HG03135 (cell line): ENCODE data around the gene SHC2.

Source experiments
- ATAC-seq: cut with Tn5 transposase; IDR thresholded peaks from one replicate; pipeline ENCODE4 v1.9.1; 2021; ENCODE audit warnings: mild to moderate bottlenecking, moderate library complexity; ENCODE audit not compliant: unreplicated experiment

Gene SHC2

GRCh38 chr19:377801-378581 lies 82.8 kb downstream of the SHC2 start:
- ATAC-seq, result no peak

- ATAC-seq, result no peak
Measured at GRCh38 chr19:376111-376470, 84.7 kb downstream of the SHC2 start.

- ATAC-seq, result no peak
Measured at GRCh38 chr19:375395-376110, 85.3 kb downstream of the SHC2 start.

- ATAC-seq, result no peak
Measured at GRCh38 chr19:374886-375235, 86.0 kb downstream of the SHC2 start.

- ATAC-seq, result no peak
Measured at GRCh38 chr19:374183-374885, 86.5 kb downstream of the SHC2 start.

GRCh38 chr19:373391-374182 lies 87.2 kb downstream of the SHC2 start:
- ATAC-seq, result no peak

- ATAC-seq, result no peak
Measured at GRCh38 chr19:372306-372890, 88.4 kb downstream of the SHC2 start.

GRCh38 chr19:371501-372168 lies 89.2 kb downstream of the SHC2 start:
- ATAC-seq, result no peak

- no peak for ATAC-seq
Measured at GRCh38 chr19:370641-371330, 90.0 kb downstream of the SHC2 start.

- no peak for ATAC-seq
Measured at GRCh38 chr19:369876-370275, 91.0 kb downstream of the SHC2 start.

- ATAC-seq, result no peak
Measured at GRCh38 chr19:369256-369655, 91.6 kb downstream of the SHC2 start.

GRCh38 chr19:368630-369024 lies 92.2 kb downstream of the SHC2 start:
- no peak for ATAC-seq

- no peak for ATAC-seq
Measured at GRCh38 chr19:367963-368629, 92.7 kb downstream of the SHC2 start.

GRCh38 chr19:367561-367960 lies 93.3 kb downstream of the SHC2 start:
- ATAC-seq, result no peak

- no peak for ATAC-seq
Measured at GRCh38 chr19:366951-367350, 93.9 kb downstream of the SHC2 start.
